ENCODE results near the gene SH3TC2.

GRCh38 chr5:149053072-149053695 lies 9.7 kb downstream of the SH3TC2 start:
- no peak for TF ChIP-seq CTCF (IDR thresholded peaks at IDR 0.05)
- TF ChIP-seq EZH2 (IDR thresholded peaks at IDR 0.05) = no peak
- no peak for TF ChIP-seq EZH2phosphoT487 (IDR thresholded peaks at IDR 0.05)
